GM23338 (cell line): Measurements from ENCODE around the gene IQCE. TPM values are rescaled to one million over a fixed set of nuclear protein-coding genes. Genes with fewer than 3 reads are reported as not detected.

Experiments
- ATAC-seq: fragments of 200-7000 bp; cut with Tn5 transposase; 3 replicates; pipeline ENCODE4 v1.9.1; 2020
- DNase-seq: peaks from one replicate; pipeline ENCODE4 v3.0.0-alpha.2; 2015; ENCODE audit warnings: low spot score
- H2AFZ ChIP-seq: fragments of 200-600 bp; sonication (generic); 2 replicates; pipeline ENCODE4 v1.8.0; 2016; ENCODE audit warnings: antibody characterized with exemption, mild to moderate bottlenecking, moderate library complexity
- H3F3A ChIP-seq: fragments of 200-600 bp; sonication (generic); replicated peaks from 2 replicates; pipeline ENCODE4 v1.8.0; 2017; ENCODE audit warnings: antibody characterized with exemption, mixed run types, low read depth
- H3K27ac ChIP-seq: fragments of 200-600 bp; sonication (generic); 2 replicates; pipeline ENCODE4 v1.6.1; 2016; ENCODE audit warnings: low read depth
- H3K27me3 ChIP-seq: fragments of 200-600 bp; sonication (generic); 2 replicates; pipeline ENCODE4 v1.8.0; 2016; ENCODE audit warnings: mild to moderate bottlenecking, mixed run types, moderate library complexity; ENCODE audit not compliant: insufficient read depth
- H3K36me3 ChIP-seq: fragments of 200-600 bp; sonication (generic); 2 replicates; pipeline ENCODE4 v1.8.0; 2016; ENCODE audit warnings: mild to moderate bottlenecking; ENCODE audit not compliant: insufficient read depth
- H3K4me1 ChIP-seq: fragments of 200-600 bp; sonication (generic); 2 replicates; pipeline ENCODE4 v1.8.0; 2016; ENCODE audit warnings: mild to moderate bottlenecking, moderate library complexity; ENCODE audit not compliant: insufficient read depth
- H3K4me2 ChIP-seq: fragments of 200-600 bp; sonication (generic); 2 replicates; pipeline ENCODE4 v1.7.1; 2017; ENCODE audit warnings: mixed run types
- H3K4me3 ChIP-seq: fragments of 200-600 bp; sonication (generic); 2 replicates; pipeline ENCODE4 v1.6.1; 2016; ENCODE audit warnings: mixed run types
- H3K79me2 ChIP-seq: fragments of 200-600 bp; sonication (generic); replicated peaks from 2 replicates; pipeline ENCODE4 v1.8.0; 2017; ENCODE audit warnings: mild to moderate bottlenecking; ENCODE audit not compliant: insufficient read depth
- H3K9me2 ChIP-seq: fragments of 200-600 bp; sonication (generic); 2 replicates; pipeline ENCODE4 v1.8.0; 2017; ENCODE audit not compliant: insufficient read depth
- H4K20me1 ChIP-seq: fragments of 200-600 bp; sonication (generic); replicated peaks from 2 replicates; pipeline ENCODE4 v1.8.0; 2017; ENCODE audit warnings: mild to moderate bottlenecking; ENCODE audit not compliant: insufficient read depth
- H3K27ac Mint-ChIP-seq: 2 replicates; pipeline ENCODE4 v1.8.0; 2020; ENCODE audit warnings: inconsistent platforms, mild to moderate bottlenecking, moderate library complexity, mixed read lengths
- H3K27me3 Mint-ChIP-seq: 3 replicates; pipeline ENCODE4 v1.8.0; 2022; ENCODE audit warnings: low read depth, mild to moderate bottlenecking, moderate library complexity, mixed read lengths, inconsistent platforms; ENCODE audit not compliant: insufficient read depth, poor library complexity
- H3K36me3 Mint-ChIP-seq: 3 replicates; pipeline ENCODE4 v1.8.0; 2021; ENCODE audit warnings: low read depth, mild to moderate bottlenecking, inconsistent platforms, moderate library complexity, mixed read lengths
- H3K4me1 Mint-ChIP-seq: 3 replicates; pipeline ENCODE4 v1.8.0; 2020; ENCODE audit warnings: mild to moderate bottlenecking, inconsistent platforms, mixed read lengths
- H3K4me3 Mint-ChIP-seq: 3 replicates; pipeline ENCODE4 v1.8.0; 2021; ENCODE audit warnings: moderate library complexity, mild to moderate bottlenecking, inconsistent platforms, mixed read lengths
- H3K9me3 Mint-ChIP-seq: 3 replicates; pipeline ENCODE4 v1.8.0; 2020; ENCODE audit warnings: moderate library complexity, mild to moderate bottlenecking, inconsistent platforms, mixed read lengths
- CREB1 ChIP-seq: fragments of 250-450 bp; sonication (Bioruptor Pico); IDR thresholded peaks from 2 replicates; pipeline ENCODE4 v1.5.0; 2020; ENCODE audit warnings: low read depth, mild to moderate bottlenecking, moderate library complexity
- CTCF ChIP-seq, 2 experiments: fragments of 200-600 bp in 1 of 2; sonication (generic) in 1 of 2; conservative IDR thresholded peaks; 2 replicates each; pipeline versions ENCODE4 v1.5.1 to v1.6.1; 2016 to 2017; ENCODE audit warnings: antibody characterized with exemption in 2 of 2, low read depth in 2 of 2, mild to moderate bottlenecking in 2 of 2, moderate library complexity in 1 of 2
- EZH2 ChIP-seq: fragments of 200-600 bp; sonication (generic); IDR thresholded peaks from one replicate; pipeline ENCODE4 v1.8.0; 2017; ENCODE audit warnings: antibody characterized with exemption, mild to moderate bottlenecking, low read depth; ENCODE audit not compliant: unreplicated experiment
- EZH2phosphoT487 ChIP-seq: fragments of 200-600 bp; sonication (generic); IDR thresholded peaks from one replicate; pipeline ENCODE4 v1.8.1; 2018; ENCODE audit warnings: antibody characterized with exemption; ENCODE audit not compliant: unreplicated experiment
- NANOG ChIP-seq: IDR thresholded peaks from 2 replicates; pipeline ENCODE4 v1.6.1; 2016; ENCODE audit warnings: antibody characterized with exemption, borderline replicate concordance
- POLR2AphosphoS5 ChIP-seq: IDR thresholded peaks from 2 replicates; pipeline ENCODE4 v1.6.1; 2016; ENCODE audit warnings: antibody characterized with exemption, low read depth
- STAT1 ChIP-seq: IDR thresholded peaks from one replicate; pipeline ENCODE4 v1.6.1; 2016; ENCODE audit warnings: antibody characterized with exemption; ENCODE audit not compliant: unreplicated experiment
- ZNF114 ChIP-seq: fragments of 250-450 bp; sonication (Bioruptor Pico); IDR thresholded peaks from 2 replicates; pipeline ENCODE4 v1.5.0; 2020; ENCODE audit warnings: mild to moderate bottlenecking, moderate library complexity
- ZNF331 ChIP-seq: fragments of 250-450 bp; sonication (Bioruptor Pico); IDR thresholded peaks from 2 replicates; pipeline ENCODE4 v1.5.0; 2020; ENCODE audit warnings: low read depth, mild to moderate bottlenecking, moderate library complexity
- ZNF462 ChIP-seq: fragments of 250-450 bp; sonication (Bioruptor Pico); IDR thresholded peaks from 2 replicates; pipeline ENCODE4 v1.5.0; 2020; ENCODE audit warnings: mild to moderate bottlenecking, moderate library complexity
- polyA plus RNA-seq: library from polyadenylated mRNA; unstranded; fragments of >200 nt; fragmentation: Nextera tagmentation; extraction: Ambion mirVana; gene quantifications from 2 replicates; pipeline ENCODE4 v1.2.1, GENCODE V29; 2016
- total RNA-seq: library from RNA; depleted of rRNA; stranded (reverse); fragments of >200 nt; shearing (Covaris generic); gene quantifications from 2 replicates; pipeline ENCODE4 v1.2.3, GENCODE V29; 2014

IQCE gene
- total and polyA plus RNA-seq, 2 experiments from 2014 or later = 5.0 to 7.7 TPM

- TF ChIP-seq CTCF (conservative IDR thresholded peaks at IDR 0.05; ENCODE audit: low read depth in 2 of 2) = no peak
These were observed 45.1 kb upstream of the IQCE start (continued) for GRCh38 chr7:2513702-2514101.

- no peak overlapping the region for H3K27ac ChIP-seq
- ATAC-seq (no peak), DNase-seq (no peak)
- no peak overlapping the region for H3K4me3 ChIP-seq
- no peak overlapping the region for H3K4me2 ChIP-seq
- TF ChIP-seq ZNF114 (no peak), CREB1 (CRISPR knock-in tag) (no peak), CTCF (conservative IDR thresholded peaks at IDR 0.05; ENCODE audit: low read depth in 2 of 2) (no peak), EZH2phosphoT487 (no peak), NANOG (no peak), POLR2AphosphoS5 (no peak), EZH2 (no peak), ZNF462 (CRISPR knock-in tag) (no peak), ZNF331 (CRISPR knock-in tag) (no peak), STAT1 (no peak)
- Mint-ChIP-seq H3K4me1 (peaks cover 24% of the 10 kb centered on the region), H3K4me3 (no peak overlapping the region), H3K27ac (no peak overlapping the region), H3K9me3 (no peaks in the 10 kb centered on the region), H3K27me3 (peaks cover 26% of the 10 kb centered on the region), H3K36me3 (no peaks in the 10 kb centered on the region)
- no peaks in the 10 kb centered on the region for H3K79me2 ChIP-seq
- H3F3A ChIP-seq = no peaks in the 10 kb centered on the region; the same call in 1 of the 2 replicates
- H3K4me1 ChIP-seq = peaks cover 18% of the 10 kb centered on the region
- no peak overlapping the region for H2AFZ ChIP-seq
- no peaks in the 10 kb centered on the region for H3K36me3 ChIP-seq
- H3K9me2 ChIP-seq = peaks cover 9% of the 10 kb centered on the region; the same call in 1 of the 2 replicates
- H4K20me1 ChIP-seq = no peaks in the 10 kb centered on the region
- peaks cover 19% of the 10 kb centered on the region for H3K27me3 ChIP-seq
These were observed 44.0 kb upstream of the IQCE start for GRCh38 chr7:2514473-2515423.
